Activated CD8-positive, alpha-beta memory T cell treated with anti-CD3 and anti-CD28 coated beads, Interleukin-2, amount 50 U/mL, for 4 hours (primary cell): ENCODE measurements around the gene KIAA1671.
A peak's percentile ranks its signal among the peaks of the same experiment; 100 is the strongest.

Experiments used
- DNase-seq: peaks from one replicate; pipeline ENCODE4 v3.0.0-alpha.2; 2020

Gene KIAA1671

DNA sequence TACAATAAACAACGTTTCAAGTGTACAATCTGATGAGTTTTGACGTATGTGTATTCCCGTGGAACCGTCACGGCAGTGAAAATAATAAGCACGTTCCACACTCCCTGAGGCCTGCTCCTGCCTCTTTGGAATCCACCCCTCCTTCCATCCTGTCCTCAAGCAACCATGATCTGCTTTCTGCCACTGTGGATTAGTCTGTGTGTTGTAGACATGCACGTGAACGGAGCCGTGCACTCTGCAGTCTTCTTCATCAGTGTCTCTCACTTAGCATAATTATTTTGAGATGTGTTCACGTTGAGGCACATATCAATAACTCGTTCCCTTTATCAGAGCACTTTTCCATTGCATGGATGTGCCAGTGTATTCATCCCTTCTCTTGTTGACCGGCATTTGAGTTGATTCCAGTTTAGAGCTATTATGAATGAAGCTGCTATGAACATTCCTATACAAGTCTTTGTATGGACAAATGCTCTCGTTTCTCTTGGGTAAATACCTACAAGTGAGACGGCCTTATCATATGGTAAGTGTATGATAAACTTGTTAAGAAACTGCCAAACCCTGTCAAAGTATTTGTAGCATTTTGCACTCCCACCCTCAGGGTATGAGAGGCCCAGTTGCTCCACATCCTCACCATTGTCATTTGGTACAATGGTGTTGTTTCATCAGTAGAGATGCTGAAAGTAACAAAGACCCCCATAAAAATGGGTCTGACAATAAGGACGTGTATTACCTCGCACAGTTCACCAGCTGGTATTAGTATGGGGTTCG, 144.3 kb downstream of the KIAA1671 start:
- no peak for DNase-seq

DNA sequence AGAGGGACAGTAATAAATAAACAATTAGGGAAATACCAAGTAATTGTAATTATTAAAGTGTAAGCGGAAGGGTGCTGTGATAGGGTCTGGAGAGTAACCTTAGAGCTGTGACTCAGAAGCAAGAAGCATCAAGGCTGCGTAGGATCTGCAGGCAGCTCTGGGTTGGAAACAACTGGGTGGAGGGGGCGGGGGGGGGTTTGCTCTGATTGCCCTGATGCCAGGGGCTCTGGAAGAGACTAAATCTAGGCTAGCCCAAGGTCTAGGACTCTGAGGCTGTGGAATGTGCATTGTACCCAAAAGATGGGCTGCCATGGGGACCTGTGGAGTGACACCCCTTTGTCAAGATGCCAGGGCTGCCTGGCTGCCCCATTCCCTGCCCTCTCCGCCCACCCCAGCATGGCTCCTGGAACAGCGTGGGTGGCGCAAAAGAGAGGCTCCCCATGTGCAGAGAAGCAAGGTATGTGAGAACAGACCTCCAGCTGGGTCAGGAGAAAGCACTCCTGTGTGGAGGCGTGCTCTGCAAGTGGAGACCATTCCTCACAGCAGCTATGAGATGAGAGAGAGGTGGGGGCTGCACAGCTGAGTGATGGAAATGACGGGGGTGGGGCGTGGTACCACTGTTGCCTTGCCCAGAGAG, 146.0 kb downstream of the KIAA1671 start:
- DNase-seq: no peak

DNA sequence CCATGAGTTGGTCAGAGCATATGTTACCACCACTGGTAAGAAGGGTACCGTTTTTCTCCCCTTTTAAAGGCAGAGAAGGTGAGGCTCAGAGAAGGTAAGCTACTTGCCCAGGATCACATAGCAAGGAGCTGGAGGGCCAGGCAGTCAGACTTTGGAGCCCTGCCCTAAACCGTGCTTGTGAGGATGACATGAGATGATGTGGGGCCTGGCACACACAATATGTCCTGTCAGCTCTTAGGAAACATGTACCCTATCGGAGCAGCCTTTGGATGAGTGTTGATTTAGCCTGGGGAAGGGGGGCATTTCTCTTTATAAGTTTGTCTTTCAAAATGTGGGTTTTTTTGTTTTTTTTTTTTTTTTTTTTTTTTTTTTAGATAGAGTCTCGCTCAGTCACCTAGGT, 146.7 kb downstream of the KIAA1671 start:
- DNase-seq: no peak

DNA sequence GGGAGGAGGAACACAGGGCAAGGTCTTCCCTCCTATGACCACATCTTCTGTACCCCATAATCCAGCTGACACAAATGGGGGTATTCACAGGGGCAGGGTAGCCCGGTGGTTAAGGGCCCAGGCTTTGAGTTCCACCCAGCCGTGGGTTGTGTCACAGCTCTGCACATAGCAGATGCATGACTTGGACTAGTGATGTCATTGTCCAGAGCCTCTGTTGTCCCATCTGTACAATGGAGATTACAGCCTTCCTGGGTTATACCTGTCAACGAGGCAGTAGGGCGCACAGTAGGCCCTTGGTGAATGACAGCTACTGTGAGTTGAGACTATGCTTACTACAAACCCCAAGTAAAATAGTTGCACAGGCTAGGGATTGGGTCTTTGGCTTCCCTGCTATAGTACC, 147.9 kb downstream of the KIAA1671 start:
- no peak for DNase-seq

DNA sequence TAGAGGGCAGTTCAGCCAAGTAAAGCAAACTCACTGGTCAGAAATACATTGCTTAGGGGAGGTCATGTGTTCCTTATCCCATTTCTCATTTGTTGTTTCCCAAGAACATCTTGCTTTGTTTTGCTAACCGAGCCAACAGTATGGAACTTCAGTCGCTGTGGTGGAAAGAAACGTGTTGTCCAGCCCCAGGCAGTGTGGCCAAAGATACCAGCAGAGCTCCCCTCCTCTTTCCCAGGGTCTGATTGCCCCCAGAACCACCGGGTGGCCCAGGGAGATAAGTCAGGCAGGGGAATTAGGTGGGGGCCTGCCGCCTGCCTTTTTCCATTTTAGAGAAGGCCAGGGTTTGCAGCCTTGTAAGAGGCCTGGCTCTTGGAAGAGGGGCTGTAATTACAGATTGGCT, 148.4 kb downstream of the KIAA1671 start:
- DNase-seq: no peak

DNA sequence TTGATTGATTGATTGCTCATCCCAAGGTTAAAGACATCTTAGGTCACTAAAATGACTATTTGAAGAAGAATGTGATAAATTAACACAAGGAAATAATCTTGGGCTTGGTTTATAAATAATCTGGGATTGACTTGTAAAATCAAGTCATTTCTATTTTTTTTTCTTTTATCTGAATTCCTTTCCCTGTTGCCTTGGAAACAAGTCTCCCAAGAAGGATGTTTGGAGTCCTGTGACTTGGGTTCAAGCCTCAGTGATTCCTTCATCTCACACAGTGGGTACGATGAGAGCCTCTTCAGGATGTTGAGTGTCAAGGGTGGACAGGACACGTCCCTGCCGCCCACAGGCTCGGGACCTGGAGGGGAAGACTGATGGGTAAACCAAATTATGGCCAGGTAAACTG, 149.0 kb downstream of the KIAA1671 start:
- DNase-seq: no peak

DNA sequence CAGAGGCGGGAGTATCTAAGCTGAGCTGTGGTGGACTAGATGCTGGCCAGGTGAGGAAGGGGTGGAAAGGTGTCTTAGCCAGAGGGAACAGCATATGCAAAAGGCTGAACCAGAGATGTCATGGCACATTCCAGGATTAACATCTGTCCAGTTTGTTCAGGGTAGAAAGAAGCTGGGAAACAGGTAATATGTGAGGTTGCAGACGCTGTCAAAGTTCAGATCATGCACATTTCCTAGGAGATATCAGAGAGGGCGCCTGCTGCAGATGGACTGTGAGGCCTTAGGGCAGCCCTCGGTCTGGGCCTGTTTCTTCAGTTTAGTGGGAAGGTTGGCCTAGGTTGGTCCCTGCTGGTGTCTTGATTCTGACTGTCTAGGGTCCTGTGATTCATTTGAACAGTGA, 149.5 kb downstream of the KIAA1671 start:
- no peak for DNase-seq

DNA sequence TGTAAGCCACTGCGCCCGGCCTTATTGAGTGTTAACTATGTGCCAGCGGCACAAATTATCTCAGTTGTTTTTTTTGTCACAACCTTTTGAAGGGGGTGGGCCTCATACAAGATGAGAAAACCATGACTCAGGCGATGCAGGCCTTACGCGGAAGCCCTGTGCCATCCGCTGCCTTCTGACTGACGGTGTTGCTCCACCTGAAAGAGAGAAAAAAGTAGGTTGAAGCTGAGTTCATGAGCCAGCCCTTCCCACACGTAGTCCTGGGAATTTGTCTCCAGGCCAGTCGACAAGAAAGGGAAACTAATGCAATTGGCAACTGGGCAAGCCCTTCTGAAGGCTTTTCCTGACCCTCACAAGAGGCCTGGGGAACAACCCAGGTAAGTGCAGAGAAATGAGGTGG, 150.2 kb downstream of the KIAA1671 start:
- no peak for DNase-seq

DNA sequence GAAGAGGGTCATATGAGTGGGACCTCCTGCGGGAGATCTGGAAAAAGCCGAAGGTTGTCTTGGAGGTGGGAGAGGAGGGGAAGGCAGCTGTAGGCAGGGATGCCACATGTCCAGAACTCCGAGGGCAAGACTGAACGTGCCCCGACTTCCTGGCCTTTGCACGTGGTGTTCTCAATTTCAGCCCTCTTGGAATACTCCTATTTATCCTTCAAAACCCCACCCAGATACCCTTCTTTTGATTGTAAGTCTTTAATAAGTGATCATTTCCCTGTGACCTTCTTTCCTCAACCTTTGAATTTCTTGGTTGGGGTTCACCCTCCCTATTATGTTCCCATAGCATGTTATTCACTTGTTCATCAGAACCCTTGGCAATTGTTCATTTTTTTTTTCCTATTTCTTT, 151.9 kb downstream of the KIAA1671 start:
- DNase-seq: no peak

DNA sequence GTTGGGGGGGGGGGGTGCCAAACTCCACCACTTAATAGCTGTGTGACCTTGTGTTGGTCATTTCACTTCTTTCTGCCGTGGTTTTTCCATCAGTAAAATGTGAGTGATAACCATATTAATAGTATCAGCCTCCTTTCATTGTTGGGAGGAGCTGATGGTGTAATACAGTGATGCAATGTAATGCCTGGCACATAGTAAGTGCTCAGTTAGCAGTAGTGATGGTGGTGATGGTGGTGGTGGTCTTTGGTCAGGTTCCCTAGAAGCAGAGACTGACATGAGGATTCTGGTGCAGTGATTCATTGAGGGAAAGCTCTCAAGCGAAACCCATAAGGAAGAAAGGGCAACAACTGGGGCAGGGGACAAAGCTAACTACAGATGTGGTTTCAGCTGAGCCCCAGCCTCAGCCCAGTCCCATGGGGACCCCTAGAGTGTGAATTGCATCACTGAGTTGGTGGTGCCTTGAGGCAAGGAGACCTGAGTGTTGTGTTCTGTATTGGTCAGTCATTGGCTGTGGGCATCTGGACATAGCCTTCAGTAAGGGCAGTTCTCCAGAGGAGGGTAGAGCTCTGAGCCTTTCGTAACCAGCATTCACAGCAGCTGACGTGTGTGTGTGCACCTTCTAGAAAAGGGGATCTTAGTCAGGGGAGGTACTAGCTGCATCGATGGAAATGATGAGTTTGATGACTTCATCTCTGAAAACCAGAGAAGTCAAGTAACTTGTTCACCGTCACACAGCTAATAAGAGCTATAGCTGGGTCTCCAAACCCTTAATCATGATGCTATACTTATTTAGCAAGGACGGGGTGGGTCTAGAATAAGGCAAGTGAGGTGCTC, 153.5 kb downstream of the KIAA1671 start:
- DNase-seq: no peak

DNA sequence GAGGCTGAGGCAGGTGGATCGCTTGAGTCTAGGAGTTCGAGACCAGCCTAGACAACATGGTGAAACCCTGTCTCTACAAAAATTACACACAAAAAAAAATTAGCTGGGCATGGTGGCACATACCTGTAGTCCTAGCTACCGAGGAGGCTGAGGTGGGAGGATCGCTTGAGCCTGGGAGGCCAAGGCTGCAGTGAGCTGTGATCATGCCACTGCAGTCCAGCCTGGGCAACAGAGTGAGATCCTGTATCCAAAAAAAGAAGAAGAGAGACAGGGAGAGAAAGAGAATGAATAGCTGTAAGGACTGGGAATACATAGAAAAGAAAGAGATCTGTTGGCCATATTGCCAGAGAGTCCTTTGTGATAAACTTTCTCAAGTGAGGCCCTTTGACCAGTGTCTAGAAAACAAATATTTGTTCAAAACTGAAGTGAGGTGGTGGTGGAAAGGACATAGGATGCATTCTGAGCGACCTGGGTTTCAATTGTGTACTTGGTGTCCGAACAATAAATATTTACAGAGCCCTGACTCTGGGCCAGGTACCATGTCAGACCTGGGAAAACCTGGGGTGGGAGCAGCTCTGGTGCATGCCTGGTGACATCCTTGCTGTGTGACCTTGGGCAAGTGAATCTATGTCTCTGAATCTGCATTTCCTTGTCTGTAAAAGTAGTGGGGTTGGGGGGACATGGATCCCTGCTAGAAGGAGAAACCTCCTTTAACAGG, 157.5 kb downstream of the KIAA1671 start:
- no peak for DNase-seq

DNA sequence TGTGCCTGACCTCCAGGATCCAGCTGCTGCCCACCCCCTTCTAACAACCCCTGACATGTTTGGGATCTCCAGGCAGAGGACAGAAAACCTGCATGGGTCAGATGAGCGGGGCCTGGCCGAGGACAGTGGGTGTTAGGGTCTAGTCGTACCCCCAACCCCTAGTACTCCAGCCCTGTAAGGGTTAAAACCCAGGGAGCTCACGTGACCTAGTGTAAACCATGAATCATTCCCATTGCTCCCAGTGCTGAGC, 158.0 kb downstream of the KIAA1671 start:
- no peak for DNase-seq

DNA sequence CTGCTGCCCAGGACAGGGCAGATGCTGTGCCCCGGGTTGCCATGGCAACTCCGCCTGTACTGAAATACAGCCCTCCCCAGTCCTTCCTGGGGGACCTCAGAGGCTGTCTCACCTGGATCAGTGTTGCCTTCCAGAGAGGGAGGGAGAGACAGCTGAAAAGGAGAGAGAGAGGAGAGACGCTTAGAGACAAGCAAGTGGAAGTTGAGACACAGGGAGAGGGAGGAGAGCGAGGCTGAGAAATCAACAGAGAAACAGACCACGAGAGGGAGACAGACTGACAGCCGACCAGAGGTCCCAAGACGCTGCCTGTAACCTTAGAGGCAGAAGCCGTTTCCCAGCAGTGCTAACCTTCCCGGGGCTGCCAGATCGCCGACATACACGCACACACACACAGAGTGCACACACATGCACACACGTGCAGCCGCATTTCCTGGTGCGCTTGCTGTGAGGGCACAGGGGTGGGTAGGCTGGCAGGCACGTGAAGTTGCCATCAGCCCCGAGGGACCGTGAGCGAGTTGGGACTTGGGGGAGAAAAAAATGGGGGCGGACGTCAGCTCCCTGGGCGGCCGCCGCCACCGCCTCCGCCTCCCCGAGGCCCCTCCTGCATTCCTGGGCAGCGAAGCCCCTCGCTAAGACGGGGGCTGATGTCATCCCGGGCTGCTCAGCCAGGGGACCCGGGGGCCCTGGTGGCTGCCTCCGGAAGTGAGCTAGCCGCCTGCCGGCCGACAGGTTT, 158.5 kb downstream of the KIAA1671 start:
- peak; percentile 52 for DNase-seq

DNA sequence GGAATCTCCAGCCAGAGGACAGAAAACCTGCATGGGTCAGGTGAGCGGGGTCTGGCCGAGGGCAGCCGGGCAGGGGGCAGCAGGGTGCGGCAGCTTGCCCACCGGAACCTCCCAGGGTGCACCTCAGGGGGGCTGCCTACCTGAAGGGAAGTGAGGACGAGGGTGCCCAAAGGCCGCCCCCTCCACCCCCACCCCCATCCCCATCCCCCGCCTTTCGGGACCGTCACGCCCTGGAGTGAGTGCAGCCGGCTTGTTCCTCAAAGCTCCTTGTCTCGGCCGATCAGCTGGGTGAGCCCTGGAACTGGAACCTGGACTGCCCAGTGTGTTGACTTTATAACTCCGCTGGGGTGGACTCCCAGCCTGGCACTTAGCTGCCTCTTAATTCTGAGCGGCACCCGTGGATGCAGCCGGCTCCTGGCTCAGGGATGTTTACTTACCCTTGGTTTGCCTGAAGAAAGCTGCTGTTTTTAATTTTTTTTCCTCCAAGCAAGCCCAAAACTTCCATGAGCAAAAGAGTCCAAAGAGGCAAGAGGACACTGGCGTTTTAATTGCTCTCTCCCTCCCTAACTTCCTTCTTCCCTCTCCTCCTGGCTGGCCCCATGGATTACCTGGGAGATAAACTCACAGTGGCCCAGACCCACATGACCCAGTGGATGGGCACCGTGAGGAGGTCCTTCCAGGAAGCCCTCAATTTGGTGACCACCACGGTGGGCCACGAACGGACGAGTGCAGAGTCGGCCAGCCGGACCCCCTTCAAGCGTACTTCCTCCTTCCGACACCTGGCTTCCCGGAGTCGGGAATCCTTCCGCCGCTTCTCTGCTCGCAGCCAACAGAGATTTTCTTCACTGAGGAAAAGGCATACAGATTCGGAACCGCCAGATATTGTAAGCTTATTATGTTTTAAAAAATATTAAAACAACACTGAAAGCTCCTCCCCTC, 159.3 kb downstream of the KIAA1671 start:
- no peak for DNase-seq

DNA sequence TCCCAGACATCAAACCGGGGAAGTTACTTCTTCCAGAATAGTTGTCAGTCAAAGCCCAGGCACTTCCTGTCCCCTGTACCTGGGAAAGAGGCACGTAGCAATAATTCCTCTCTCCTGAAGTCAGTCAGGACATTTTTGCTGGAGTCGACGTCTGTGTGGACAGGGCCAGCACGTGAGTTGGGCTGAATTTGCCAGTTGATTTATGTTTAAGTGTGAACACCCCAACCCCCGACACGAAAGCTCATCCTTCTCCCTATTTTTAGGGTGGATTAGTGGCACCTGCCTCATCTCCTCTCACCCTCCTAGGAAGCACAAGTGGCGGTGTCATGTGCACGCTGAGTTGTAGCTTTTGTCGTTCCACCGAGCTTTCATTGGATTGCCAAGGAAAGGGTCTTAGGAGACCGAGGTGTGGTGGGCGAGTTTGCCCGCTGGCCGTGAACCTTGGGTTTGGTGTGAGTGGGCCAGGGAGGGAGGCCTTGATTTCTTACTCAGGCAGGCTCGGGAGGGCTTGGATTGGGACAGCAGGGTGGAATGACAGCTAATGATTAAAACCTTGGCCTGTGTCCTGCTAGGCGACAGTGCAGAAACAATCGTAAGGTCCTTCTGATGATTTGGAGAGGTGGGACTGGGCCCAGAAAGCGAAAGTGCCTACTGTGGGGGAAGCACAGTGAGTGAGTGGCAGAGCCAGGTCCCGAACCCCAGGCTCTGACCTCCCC, 160.2 kb downstream of the KIAA1671 start:
- no peak for DNase-seq

DNA sequence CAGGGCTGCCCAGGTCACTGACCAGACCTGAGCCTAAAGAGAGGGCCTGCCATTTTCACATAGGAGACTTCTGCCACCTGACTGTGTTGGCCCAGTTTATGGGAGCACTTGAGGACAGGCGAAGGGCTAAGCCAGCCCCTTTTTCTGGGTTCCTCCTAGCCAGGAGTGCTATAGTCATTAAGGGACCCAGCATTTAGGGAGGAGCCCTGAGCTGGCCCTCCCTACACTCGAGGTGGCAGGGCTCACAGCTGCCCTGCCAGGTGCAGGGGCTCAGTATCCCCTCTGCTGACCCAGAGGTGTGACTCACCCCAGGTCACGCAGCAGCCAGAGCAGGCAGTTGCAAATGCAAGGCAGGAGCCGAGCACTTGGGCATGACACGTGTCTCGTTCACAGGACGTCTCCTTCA, 160.8 kb downstream of the KIAA1671 start:
- DNase-seq: no peak

DNA sequence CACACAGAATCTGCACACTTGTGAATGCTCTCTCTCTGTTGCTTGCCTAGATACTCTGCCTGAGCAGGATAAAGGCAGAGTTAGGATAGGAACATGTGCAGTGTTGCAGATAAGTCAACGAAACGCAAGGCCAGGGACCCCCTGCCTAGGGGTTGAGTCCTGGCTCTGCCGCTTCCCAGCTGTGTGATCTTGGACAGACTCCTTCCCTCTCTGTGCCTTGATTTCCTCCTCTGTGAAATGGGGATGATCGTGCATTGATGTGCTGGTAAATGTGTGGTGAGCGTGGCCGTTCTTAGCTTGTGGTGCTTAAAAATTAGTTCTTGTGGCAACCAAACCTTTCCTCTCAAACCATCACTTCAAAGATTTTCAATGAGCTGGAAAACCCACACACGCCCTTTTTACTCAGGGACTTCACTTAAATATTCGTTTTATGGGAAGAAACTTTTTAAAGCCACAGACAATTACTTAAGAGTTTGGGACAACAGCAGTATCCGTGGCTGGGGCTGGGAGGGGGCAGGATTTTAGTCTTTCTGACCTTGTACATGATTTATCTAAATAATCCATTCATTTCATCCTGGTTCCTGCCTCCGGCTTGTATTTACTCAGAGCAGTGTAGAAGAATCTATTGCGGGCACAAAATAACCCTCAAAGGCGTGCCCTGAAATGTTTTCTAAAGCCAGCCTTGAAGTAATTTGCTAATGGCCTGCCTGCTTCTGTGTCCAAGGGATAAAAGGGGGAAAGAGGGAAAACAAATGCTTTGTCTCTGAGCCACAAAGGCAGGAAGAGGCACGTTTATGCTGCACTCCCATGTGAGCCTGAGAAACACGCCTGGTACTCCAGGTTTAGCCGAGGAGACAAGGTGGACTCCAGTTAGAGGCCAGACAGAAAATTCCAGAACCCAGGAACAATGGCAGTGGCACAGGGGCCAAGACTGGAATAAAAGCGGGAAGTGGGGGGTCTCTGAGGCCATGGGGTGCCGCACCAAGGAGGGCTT, 162.2 kb downstream of the KIAA1671 start:
- no peak for DNase-seq

DNA sequence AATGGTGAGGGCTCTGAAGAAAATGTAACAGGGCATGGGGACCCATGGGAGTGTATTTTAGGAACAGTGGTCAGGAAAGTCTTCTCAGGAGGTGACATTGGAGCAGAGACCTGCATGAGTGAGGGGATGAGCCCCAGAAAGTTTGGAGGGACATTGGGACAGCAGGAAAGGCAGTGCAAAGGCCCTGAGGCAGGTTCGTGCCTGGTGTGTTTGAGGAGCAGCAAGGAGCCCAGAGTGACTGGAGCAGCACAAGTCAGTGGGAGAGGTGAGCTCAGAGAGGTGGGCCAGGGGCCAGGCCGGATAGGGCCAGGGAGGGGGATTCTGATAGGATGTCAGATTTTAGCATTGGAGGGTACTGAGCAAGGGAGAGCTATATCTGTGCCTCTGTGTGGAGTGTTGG, 167.1 kb downstream of the KIAA1671 start:
- no peak for DNase-seq

DNA sequence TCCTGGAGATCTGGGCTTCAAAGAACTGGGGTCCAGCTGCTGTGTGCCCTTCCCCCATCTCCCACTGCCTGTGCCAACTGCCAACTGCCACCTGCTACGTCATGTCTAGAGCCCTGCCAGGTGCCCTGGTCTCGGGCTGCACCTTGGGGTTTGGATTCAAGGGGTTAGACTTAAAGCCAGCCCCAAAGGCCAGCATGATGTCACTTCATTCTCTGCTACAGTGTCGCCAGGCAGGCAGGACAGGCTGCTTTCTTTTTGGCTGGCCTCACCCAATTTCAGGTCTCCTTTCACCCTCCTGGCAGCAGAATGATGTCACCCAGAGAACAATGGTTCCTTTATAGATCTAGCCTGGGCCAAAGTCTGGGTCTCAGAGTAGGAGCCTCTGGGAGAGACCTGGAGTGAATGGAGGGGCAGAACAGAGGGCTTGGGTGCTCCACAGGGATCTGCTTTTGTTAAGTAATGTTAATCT, 167.6 kb downstream of the KIAA1671 start:
- no peak for DNase-seq
